HTR-8/SVneo (cell line): Measurements from ENCODE around the gene PDLIM1.

ENCODE experiments used
- DNase-seq: peaks from one replicate; pipeline ENCODE4 v3.0.0; 2011; ENCODE audit warnings: low spot score, mixed read lengths; ENCODE audit not compliant: insufficient read length
- FAIRE-seq: peaks from 2 replicates; lab custom pipeline; 2011; peaks lifted over from hg19 to GRCh38; lab: Jason Lieb, UNC

Gene PDLIM1

GRCh38 chr10:95319239-95319638 lies 28.4 kb upstream of the PDLIM1 start:
- FAIRE-seq: no peak
- DNase-seq: no peak

- DNase-seq (no peak), FAIRE-seq (no peak)
Measured at GRCh38 chr10:95315509-95315908, 24.7 kb upstream of the PDLIM1 start.

GRCh38 chr10:95314192-95314918 lies 23.6 kb upstream of the PDLIM1 start:
- no peak for DNase-seq
- no peak for FAIRE-seq

GRCh38 chr10:95312986-95313495 lies 22.2 kb upstream of the PDLIM1 start:
- FAIRE-seq (no peak), DNase-seq (no peak)

- DNase-seq: no peak
- no peak for FAIRE-seq
Measured at GRCh38 chr10:95312257-95312656, 21.5 kb upstream of the PDLIM1 start.

- FAIRE-seq: no peak
- DNase-seq: no peak
Measured at GRCh38 chr10:95309958-95310357, 19.2 kb upstream of the PDLIM1 start.

- DNase-seq (peak; percentile 74), FAIRE-seq (peak; percentile 38)
Measured at GRCh38 chr10:95308389-95309302, 17.8 kb upstream of the PDLIM1 start.

GRCh38 chr10:95306851-95307250 lies 16.0 kb upstream of the PDLIM1 start:
- DNase-seq (no peak), FAIRE-seq (no peak)

- FAIRE-seq (no peak), DNase-seq (no peak)
Measured at GRCh38 chr10:95306318-95306650, 15.5 kb upstream of the PDLIM1 start.

GRCh38 chr10:95305606-95306317 lies 15.0 kb upstream of the PDLIM1 start:
- no peak for DNase-seq
- FAIRE-seq: no peak

- DNase-seq (no peak), FAIRE-seq (no peak)
Measured at GRCh38 chr10:95304976-95305375, 14.2 kb upstream of the PDLIM1 start.

- no peak for FAIRE-seq
- DNase-seq: no peak
Measured at GRCh38 chr10:95304463-95304862, 13.7 kb upstream of the PDLIM1 start.

- DNase-seq (no peak), FAIRE-seq (no peak)
Measured at GRCh38 chr10:95303950-95304349, 13.1 kb upstream of the PDLIM1 start.

GRCh38 chr10:95303535-95303934 lies 12.7 kb upstream of the PDLIM1 start:
- FAIRE-seq (no peak), DNase-seq (no peak)

GRCh38 chr10:95300022-95300539 lies 9.3 kb upstream of the PDLIM1 start:
- FAIRE-seq (no peak), DNase-seq (no peak)

GRCh38 chr10:95297402-95297801 lies 6.6 kb upstream of the PDLIM1 start:
- FAIRE-seq (no peak), DNase-seq (no peak)

- no peak for FAIRE-seq
- no peak for DNase-seq
Measured at GRCh38 chr10:95296764-95297163, 6.0 kb upstream of the PDLIM1 start.

- FAIRE-seq (no peak), DNase-seq (no peak)
Measured at GRCh38 chr10:95295031-95295755, 4.4 kb upstream of the PDLIM1 start.

GRCh38 chr10:95293631-95294030 lies 2.8 kb upstream of the PDLIM1 start:
- FAIRE-seq (no peak), DNase-seq (no peak)
